ENCODE results near the gene IFNL2. TPM values are rescaled to one million over a fixed set of nuclear protein-coding genes. Genes with fewer than 3 reads are reported as not detected.
"Not testable (repeated sequence)": the region's sequence is repeated elsewhere in the genome, so short reads cannot be mapped to it uniquely, and the experiment has no call there.

IFNL2 gene
- total RNA-seq, 4 donors from 2014 or later = not detected

DNA sequence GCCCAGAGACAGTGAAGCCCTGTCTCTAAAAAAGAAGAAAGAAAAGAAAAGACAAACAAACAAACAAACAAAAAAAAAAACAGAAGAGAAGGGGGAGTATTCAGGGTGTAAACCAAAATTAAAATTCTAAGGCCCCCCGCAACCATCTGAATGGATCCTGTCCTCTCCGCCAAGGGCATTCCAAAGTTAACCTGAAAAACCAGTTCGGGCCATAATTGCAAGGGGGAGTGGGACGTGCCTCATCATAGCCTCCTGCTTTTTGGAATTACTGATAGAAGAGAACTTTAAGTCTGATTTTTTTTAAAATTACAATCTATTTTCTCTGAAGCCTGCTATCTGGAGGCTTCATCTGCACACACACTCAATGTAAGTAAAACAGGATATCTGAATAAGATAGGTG, 5.7 kb upstream of the IFNL2 start:
- Histone ChIP-seq H3K4me3 (no peak overlapping the region), H3K4me1 (peaks cover 13% of the 10 kb centered on the region), H3K27ac (no peak overlapping the region), H3K36me3 (no peaks in the 10 kb centered on the region), H3K9me3 (no peaks in the 10 kb centered on the region), H3K27me3 (peaks cover 70% of the 10 kb centered on the region)
- peak in 1 of 2 donors; percentile 6 for DNase-seq (ENCODE audit: low spot score in 2 of 2)
- TF ChIP-seq POLR2AphosphoS5 (IDR thresholded peaks at IDR 0.05) = no peak
- TF ChIP-seq EP300 (IDR thresholded peaks at IDR 0.05) = no peak
- no peak for TF ChIP-seq POLR2A (IDR thresholded peaks at IDR 0.05)
- TF ChIP-seq, protein P1, sequence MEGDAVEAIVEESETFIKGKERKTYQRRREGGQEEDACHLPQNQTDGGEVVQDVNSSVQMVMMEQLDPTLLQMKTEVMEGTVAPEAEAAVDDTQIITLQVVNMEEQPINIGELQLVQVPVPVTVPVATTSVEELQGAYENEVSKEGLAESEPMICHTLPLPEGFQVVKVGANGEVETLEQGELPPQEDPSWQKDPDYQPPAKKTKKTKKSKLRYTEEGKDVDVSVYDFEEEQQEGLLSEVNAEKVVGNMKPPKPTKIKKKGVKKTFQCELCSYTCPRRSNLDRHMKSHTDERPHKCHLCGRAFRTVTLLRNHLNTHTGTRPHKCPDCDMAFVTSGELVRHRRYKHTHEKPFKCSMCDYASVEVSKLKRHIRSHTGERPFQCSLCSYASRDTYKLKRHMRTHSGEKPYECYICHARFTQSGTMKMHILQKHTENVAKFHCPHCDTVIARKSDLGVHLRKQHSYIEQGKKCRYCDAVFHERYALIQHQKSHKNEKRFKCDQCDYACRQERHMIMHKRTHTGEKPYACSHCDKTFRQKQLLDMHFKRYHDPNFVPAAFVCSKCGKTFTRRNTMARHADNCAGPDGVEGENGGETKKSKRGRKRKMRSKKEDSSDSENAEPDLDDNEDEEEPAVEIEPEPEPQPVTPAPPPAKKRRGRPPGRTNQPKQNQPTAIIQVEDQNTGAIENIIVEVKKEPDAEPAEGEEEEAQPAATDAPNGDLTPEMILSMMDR (IDR thresholded peaks at IDR 0.05) = no peak
- 53% methylated on average over 4 of the region's 4 CpGs for WGBS

DNA sequence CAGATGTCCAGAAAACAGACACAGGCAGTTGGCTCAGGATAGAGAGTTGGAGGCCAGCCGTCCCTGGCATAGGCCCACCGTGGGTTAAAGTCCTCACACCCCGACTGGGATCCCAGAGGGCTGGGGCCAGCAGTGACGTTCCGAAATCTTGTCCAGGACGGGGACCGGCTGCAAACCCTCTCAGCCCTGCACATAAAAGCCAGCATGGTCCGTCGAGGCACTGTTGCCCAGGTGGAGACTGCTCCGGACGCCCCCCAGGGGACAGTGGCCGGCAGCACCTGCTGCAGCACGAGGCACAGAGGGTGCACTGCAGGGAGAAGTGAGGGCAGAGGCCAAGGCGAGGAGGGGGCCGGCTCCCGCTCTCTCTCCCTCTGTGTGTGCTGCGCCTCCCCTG, 4.3 kb upstream of the IFNL2 start:
- DNase-seq (ENCODE audit: low spot score in 2 of 2) = no peak
- peaks cover 13% of the 10 kb centered on the region for H3K4me1 ChIP-seq
- H3K36me3 ChIP-seq = no peaks in the 10 kb centered on the region
- H3K9me3 ChIP-seq = no peaks in the 10 kb centered on the region
- 23% methylated on average over 2 of the region's 17 CpGs for WGBS
- H3K27me3 ChIP-seq = peaks cover 71% of the 10 kb centered on the region
- no peak overlapping the region for H3K27ac ChIP-seq
- no peak overlapping the region for H3K4me3 ChIP-seq
- TF ChIP-seq, protein P1 (IDR thresholded peaks at IDR 0.05) = no peak
- TF ChIP-seq POLR2AphosphoS5 (IDR thresholded peaks at IDR 0.05) = no peak
- TF ChIP-seq POLR2A (IDR thresholded peaks at IDR 0.05) = no peak
- no peak for TF ChIP-seq EP300 (IDR thresholded peaks at IDR 0.05)

DNA sequence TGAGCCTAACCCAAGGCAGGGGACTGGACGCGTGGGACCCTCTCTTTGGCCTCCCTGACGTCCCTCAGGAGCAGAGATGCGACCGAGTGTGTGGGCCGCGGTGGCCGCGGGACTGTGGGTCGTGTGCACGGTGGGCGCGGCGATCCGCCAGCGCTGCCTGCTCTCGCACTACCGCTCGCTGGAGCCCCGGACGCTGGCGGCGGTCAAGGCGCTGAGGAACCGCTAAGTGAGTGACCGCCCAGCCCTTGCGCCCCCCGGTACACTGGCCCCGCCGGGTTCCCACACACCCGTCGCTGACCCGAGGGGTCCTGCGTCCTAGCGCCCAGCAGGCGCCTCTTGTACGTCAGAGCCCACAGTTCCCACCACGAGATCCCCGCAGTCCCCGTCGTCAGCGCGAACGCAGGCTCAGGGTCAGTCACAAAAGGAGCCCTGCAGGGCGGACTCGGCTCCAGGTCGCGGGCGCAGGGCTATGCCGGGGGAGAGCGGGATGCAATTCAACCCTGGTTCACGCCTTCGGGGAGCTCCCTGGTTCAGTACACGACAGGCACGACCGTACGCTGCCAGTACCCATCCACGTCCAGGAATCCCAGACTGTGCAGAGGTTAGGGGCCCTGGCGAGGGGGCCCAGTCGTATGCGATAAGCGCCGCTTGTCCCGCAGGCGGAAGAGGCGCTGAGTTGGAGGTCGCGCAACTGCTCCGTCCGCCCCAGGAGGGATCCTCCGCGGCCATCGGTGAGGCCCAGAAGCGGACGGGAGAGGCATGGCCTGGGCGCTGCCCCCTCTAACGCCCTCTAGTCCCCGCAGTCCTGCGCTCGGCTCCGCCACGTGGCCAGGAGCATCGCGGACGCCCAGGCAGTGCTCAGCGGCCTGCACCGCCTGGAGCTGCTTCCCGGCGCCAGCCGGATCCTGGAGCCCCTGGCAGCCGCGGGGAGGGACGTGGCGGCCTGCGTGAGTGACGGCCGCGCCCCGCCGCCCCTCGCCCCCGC, 3.6 kb upstream of the IFNL2 start:
- H3K9me3 ChIP-seq = no peaks in the 10 kb centered on the region
- peaks cover 78% of the 10 kb centered on the region for H3K27me3 ChIP-seq
- TF ChIP-seq, protein P1 (IDR thresholded peaks at IDR 0.05) = no peak
- TF ChIP-seq POLR2A (IDR thresholded peaks at IDR 0.05) = no peak
- no peak for TF ChIP-seq POLR2AphosphoS5 (IDR thresholded peaks at IDR 0.05)
- TF ChIP-seq EP300 (IDR thresholded peaks at IDR 0.05) = no peak
- peak in 1 of 2 donors; percentile 53 for DNase-seq (ENCODE audit: low spot score in 2 of 2)
- no peaks in the 10 kb centered on the region for H3K36me3 ChIP-seq
- no peak overlapping the region for H3K27ac ChIP-seq
- H3K4me1 ChIP-seq = peaks cover 13% of the 10 kb centered on the region
- WGBS = 20% methylated on average over 5 of the region's 102 CpGs
- no peak overlapping the region for H3K4me3 ChIP-seq

DNA sequence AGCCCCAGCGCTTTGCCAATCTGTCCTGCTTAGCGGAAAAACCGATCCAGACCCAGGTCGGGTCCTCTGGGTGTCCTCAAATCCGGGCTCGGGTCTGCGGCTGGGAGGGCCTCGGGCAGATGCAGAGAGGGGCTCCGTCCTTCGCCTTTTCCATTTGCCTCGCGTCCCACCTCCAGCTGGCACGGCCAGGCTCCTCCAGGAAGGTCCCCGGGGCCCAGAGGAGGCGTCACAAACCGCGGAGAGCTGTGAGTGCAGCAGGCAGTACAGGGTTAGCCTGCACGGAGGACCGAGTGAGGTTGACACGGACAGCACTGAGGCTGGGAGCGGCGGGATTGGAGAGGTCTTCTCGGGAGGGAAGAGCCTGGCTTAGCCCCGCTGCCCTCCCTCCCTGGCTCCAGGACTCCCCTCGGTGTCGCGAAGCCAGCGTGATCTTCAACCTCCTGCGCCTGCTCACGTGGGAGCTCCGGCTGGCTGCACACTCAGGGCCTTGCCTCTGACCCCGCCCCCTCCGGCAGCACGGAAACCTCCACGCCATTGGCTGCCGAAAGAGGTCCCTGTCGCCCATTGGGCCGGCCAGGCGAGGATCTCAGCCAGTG, 2.8 kb upstream of the IFNL2 start:
- Histone ChIP-seq H3K4me1 (peaks cover 13% of the 10 kb centered on the region), H3K36me3 (no peaks in the 10 kb centered on the region), H3K9me3 (no peaks in the 10 kb centered on the region), H3K4me3 (no peak overlapping the region), H3K27me3 (peaks cover 72% of the 10 kb centered on the region), H3K27ac (no peak overlapping the region)
- WGBS = 71% methylated on average over 16 of the region's 39 CpGs
- peak in 1 of 2 donors; percentile 50 for DNase-seq (ENCODE audit: low spot score in 2 of 2)
- no peak for TF ChIP-seq POLR2AphosphoS5 (IDR thresholded peaks at IDR 0.05)
- TF ChIP-seq, protein P1 (IDR thresholded peaks at IDR 0.05) = no peak
- TF ChIP-seq EP300 (IDR thresholded peaks at IDR 0.05) = no peak
- TF ChIP-seq POLR2A (IDR thresholded peaks at IDR 0.05) = no peak

DNA sequence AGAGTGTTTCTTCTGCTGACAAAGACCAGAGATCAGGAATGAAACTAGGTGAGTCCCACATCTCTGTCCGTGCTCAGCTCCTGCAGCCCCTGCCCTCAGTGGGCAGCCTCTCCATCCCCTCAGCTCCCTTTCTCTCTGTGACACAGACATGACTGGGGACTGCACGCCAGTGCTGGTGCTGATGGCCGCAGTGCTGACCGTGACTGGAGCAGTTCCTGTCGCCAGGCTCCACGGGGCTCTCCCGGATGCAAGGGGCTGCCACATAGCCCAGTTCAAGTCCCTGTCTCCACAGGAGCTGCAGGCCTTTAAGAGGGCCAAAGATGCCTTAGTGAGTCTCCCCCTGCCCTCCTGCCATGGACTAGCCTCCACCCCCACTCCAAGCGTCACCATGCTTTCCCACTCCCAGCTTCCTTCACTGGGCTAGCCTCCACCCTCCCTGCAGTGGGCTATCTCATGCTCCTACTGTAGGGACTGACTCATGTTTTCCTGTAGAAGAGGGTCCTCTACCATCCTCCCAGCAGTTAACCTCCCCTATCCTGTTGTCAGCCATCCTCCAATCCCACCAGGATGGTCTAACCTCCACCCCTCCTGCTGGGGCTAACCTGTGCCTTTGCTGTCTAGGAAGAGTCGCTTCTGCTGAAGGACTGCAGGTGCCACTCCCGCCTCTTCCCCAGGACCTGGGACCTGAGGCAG, 481 bp downstream of the IFNL2 start:
- 75% methylated on average over 4 of the region's 10 CpGs for WGBS
- peaks cover 46% of the 10 kb centered on the region for H3K27me3 ChIP-seq
- H3K4me1 ChIP-seq = peaks cover 13% of the 10 kb centered on the region
- not testable (repeated sequence) for H3K27ac ChIP-seq, H3K9me3 ChIP-seq, H3K4me3 ChIP-seq, H3K36me3 ChIP-seq
- peak; percentile 26 to 32 for DNase-seq (ENCODE audit: low spot score in 2 of 2)

DNA sequence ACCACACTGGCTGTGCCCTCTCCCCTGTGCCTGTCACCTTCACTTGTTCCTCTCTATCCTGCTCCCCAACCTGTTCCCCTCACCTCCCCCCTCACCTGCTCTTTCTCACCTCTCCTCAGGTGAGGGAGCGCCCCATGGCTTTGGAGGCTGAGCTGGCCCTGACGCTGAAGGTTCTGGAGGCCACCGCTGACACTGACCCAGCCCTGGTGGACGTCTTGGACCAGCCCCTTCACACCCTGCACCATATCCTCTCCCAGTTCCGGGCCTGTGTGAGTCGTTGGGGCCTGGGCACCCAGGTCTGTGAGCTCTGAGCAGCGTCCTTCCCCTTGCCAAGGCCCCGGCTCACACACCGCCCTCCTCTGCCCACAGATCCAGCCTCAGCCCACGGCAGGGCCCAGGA, 1.2 kb downstream of the IFNL2 start:
- H3K9me3 ChIP-seq, H3K4me3 ChIP-seq, H3K4me1 ChIP-seq, H3K27ac ChIP-seq, H3K36me3 ChIP-seq: not testable (repeated sequence)
- WGBS = 69% methylated on average over 7 of the region's 10 CpGs
- peak; percentile 30 to 50 for DNase-seq (ENCODE audit: low spot score in 2 of 2)
- H3K27me3 ChIP-seq = peaks cover 40% of the 10 kb centered on the region

All from suprapubic skin (tissue), 4 donors.